SH-SY5Y (cell line): ENCODE results near the gene LRRN2.

Source experiments
- GATA2 ChIP-seq: IDR thresholded peaks from 2 replicates; pipeline ENCODE4 v1.6.1; 2011; ENCODE audit warnings: mild to moderate bottlenecking, low read depth, low read length
- GATA3 ChIP-seq: IDR thresholded peaks from 2 replicates; pipeline ENCODE4 v1.6.1; 2011; ENCODE audit warnings: low read depth, mild to moderate bottlenecking, low read length, moderate library complexity

DNA sequence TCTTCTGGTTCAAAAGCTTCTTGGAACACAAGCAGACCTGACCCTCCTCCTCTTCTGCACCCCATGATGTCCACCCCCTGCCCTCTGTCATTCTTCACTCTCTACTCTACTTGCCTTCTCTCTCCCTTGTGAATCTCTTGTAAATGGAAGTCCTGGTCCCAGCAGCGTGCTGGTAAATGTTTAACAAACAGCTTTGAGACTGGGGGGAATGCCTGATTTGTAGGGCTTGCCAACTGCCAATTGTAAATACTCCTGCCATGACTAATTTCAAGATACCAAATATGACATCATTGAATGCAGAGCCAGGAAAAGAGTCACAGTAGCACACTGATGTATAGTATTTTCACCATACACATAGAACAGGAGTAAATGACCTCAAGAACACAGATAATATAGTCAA, 40.9 kb upstream of the LRRN2 start:
- no peak for TF ChIP-seq GATA3
- no peak for TF ChIP-seq GATA2
